Activated T-helper 9 cell treated with anti-CD3 and anti-CD28 coated beads, Interleukin-2, amount 50 U/mL, for 16 hours (primary cell): ENCODE measurements around the gene KRTAP3-2.
"Not testable (repeated sequence)": the region's sequence is repeated elsewhere in the genome, so short reads cannot be mapped to it uniquely, and the experiment has no call there.

ENCODE experiments used
- DNase-seq: peaks from one replicate; pipeline ENCODE4 v3.0.0-alpha.2; 2020; ENCODE audit warnings: low read depth

KRTAP3-2 gene

DNA sequence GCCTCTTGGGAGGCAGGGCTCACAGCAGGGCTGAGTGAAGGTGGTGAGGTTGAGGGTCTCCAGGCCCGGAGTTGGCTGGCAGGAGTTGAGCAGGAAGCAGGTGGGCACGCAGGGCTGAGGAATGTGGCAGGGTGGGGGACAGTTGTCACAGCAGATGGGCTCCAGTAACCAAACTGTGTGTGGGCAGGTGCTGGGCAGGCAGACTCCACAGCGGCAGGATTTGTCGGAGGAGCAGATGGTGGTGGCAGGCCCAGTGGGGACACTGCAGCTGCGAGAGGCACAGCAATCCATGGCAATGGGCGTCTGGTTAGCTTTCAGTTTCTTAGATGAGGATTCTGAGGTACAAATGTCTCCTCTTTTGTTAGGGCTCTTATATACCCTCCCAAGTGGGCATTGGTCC, at the start of gene KRTAP3-2:
KRTAP3-2 (minus strand) TSS at position 344 of the 400 bp plus-strand sequence; CDS start at position 291, 53 bp downstream.
- not testable (repeated sequence) for DNase-seq

- no peak for DNase-seq
Measured at GRCh38 chr17:41049110-41049509, 49.4 kb upstream of the KRTAP3-2 start.

- no peak for DNase-seq
Measured at GRCh38 chr17:41048441-41048840, 48.7 kb upstream of the KRTAP3-2 start.

DNA sequence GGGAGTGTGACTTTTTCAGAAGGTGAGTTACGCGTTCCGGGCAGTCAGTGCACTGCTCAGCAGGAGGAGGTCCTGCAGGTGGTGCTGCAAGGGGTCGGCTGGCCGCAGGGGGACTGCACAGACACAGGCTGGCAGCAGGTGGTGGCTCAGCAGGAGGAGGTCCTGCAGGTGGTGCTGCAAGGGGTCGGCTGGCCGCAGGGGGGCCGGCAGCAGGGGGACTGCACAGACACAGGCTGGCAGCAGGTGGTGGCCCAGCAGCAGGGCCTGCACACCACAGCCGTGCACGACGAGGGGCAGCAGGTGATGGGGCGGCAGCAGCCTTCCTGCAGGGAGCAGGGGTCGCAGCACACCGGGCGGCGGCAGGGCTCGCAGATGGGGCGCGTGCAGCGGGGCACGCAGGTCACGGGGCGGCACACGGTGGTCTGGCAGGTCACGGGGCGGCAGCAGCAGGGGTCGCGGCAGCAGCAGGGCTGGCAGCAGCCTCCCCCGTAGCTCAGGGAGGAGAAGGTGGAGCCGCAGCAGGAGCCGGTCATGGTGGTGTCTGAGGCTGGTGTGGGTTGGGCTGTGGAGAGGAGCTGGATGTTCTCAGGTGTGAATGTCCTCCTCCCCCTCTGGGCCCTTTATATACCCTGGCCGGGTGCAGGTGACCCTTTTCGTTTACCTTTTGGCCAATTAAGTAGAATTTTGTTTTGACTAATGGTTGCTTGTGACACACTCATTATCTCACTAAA, 47.2 kb upstream of the KRTAP3-2 start, which contains the start of gene KRTAP2-1:
KRTAP2-1 (minus strand) TSS at position 582 of the 731 bp plus-strand sequence; CDS start at position 533, 49 bp downstream.
- not testable (repeated sequence) for DNase-seq

DNA sequence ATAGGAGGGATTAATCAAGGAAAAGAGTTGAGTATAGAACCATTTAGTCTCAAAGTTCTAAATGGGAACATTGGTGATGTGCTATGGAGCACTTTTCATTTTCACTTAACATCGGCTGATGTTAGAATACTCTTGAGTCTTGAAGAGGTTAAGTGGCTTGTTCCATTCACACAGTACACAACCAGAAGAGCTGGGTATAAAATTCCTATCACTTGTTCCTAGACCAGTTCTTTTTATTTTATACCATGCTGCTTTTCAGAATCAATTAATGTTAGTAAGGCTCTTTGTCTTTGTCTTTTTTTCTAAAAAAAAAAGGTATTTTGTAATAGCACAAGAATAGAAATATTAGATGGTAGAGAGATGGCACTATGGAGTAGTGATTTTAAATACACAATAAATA, 43.2 kb upstream of the KRTAP3-2 start:
- DNase-seq = no peak

DNA sequence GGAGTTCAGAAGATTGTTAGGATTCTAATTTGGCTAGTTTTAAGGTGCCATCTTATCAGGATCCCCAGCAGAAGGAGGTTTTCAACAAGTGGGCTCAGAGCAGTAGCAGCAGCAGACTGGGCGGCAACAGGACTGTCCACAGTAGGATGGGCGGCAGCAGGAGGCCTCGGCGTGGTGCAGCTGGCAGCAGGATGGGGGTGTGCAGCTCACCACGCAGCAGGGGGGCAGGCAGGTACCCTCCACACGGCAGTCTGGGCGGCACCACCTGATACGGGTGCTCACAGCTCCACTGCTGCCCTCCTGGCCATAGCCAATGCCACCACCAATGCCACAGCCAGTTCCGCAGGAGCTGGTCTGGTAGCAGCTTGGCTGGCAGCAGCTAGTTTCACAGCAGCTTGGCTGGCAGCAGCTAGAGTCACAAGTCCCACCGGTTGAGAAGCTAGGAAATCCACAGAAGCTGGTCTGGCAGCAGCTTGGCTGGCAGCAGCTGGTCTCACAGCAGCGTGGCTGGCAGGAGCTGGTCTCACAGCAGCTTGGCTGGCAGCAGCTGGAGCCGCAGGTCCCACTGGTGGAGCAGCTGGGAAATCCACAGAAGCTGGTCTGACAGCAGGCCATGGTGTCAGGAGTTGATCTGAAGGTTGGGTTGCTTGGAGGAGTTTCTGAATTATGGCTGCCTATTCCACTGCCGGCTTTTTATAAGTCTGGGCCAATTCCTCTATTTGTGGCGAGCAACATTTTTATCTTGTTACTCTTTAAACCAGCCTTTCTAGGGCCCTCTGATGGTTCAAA, 41.3 kb upstream of the KRTAP3-2 start, which contains the start of gene KRTAP1-1:
KRTAP1-1 (minus strand) TSS at position 668 of the 789 bp plus-strand sequence; CDS start at position 615, 53 bp downstream.
- DNase-seq = not testable (repeated sequence)

- no peak for DNase-seq
Measured at GRCh38 chr17:41037853-41038350, 38.2 kb upstream of the KRTAP3-2 start.

GRCh38 chr17:41034346-41034935, 34.7 kb upstream of the KRTAP3-2 start, which contains the start of gene KRTAP1-3:
Gene KRTAP1-3, minus strand, starts transcription at chr17:41034874. Its CDS starts 53 bp downstream, at chr17:41034821.
- DNase-seq = not testable (repeated sequence)

- DNase-seq = no peak
Measured at GRCh38 chr17:41029633-41030245, 30.0 kb upstream of the KRTAP3-2 start, which contains the start of gene KRTAP1-4. Gene KRTAP1-4, minus strand, starts transcription at chr17:41030195. Its CDS starts 117 bp downstream, at chr17:41030078.

DNA sequence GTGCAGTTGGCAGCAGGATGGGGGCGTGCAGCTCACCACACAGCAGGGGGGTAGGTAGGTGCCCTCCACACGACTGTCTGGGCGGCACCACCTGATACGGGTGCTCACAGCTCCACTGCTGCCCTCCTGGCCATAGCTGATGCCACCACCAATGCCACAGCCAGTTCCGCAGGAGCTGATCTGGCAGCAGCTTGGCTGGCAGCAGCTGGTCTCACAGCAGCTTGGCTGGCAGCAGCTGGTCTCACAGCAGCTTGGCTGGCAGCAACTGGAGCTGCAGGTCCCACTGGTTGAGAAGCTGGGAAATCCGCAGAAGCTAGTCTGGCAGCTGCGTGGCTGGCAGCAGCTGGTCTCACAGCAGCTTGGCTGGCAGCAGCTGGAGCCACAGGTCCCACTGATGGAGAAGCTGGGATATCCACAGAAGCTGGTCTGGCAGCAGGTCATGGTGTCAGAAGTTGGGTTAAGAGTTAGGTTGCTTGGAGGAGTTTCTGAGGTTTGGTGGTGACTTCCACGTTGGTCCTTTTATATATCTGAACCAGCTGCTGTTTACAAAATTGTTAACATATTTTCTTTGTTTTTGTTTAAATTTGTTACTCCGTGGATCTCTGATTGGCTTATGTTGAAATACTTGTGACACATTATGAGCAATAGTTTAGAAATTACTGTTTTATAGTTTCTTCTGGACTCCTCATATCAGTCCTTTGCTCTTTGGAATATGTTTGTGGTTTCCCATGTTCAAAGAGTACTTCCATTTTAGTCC, 27.2 kb upstream of the KRTAP3-2 start, which contains the start of gene KRTAP1-5:
KRTAP1-5 (minus strand) TSS at position 494 of the 757 bp plus-strand sequence; CDS start at position 441, 53 bp downstream.
- no peak for DNase-seq

DNA sequence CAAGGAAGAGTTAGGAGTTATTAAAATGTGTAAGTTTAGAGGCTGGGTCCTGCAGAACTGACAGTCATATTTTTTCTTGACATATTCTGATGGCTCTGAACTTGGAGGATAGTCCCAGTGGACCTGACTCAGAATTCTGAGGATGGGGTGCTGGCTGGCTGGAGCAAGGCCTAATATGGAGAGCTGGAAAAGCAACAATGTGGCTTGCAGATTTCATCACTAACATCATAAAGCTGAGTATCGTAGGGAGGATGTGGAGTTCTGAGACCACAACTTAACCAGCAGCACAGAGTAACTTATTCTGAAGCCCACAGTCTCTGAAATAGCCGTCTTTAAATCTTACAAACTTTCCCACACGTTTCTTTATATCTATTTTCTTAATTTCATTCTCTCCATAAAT, 25.0 kb upstream of the KRTAP3-2 start:
- no peak for DNase-seq

DNA sequence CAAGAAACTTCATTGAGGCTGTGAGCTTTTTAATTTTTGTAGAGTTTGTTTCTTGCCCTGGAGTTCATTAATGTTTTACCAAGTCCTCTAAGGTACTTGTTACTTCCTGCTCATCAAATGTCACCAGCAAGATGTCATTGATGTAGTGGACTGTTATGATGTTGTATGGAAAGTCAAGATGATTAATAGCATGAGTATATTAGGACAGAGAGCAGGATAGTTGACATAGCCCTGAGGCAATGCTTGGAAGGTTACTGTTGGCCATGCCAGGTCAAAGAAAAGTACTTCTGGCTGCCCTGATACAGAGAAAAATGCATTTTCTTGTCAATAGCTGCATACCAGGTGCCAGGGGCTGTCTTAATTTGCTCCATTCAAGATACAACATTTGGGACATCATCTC, 20.6 kb upstream of the KRTAP3-2 start:
- no peak for DNase-seq

DNA sequence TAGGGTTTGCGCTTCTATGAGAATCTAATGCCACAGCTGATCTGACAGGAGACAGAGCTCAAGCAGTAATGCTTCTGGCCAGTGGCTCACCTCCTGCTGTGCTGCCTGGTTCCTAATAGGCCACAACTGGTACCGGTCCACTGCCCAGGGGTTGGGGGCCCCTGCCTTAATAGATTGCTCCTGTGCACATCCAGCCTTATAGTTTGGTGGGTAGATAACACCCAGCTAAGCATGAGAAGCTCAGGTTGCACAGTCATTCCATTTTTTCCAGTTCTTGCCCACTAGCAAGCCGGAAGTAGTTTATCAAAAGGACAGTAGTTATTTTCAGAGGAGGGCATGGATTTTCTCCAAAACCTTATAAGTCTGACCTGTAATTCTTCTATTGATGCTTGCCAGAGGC, 19.7 kb upstream of the KRTAP3-2 start:
- DNase-seq = no peak

GRCh38 chr17:41018541-41018940, 18.8 kb upstream of the KRTAP3-2 start:
- no peak for DNase-seq

DNA sequence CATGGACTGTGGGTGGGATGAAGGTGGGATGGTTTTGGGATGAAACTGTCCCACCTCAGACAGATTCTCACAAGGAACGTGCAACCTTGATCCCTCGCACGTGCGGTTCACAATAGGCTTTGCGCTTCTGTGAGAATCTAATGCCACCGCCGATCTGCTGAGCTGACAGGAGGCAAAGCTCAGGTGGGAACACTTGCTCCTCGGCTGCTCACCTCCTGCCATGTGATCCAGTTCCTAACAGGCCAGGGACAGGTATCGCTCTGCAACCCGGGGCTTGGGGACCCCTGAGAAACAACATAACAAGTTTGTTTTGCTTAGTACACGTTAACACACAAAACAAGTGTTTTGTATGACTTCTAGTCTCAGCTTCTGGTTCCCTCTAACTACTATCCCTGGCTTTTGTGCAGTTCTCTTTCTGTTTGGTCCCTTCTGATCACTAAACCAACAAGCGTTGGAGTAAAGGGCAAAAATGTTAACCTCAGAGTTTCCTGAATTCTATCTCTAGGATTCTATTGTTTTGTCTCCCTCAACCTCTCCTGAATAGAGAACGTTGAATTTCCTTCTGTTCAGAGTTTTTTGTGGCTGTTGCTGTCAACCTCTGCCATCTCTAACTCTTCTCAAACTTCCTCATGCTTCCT, 17.0 kb upstream of the KRTAP3-2 start:
- DNase-seq = no peak

DNA sequence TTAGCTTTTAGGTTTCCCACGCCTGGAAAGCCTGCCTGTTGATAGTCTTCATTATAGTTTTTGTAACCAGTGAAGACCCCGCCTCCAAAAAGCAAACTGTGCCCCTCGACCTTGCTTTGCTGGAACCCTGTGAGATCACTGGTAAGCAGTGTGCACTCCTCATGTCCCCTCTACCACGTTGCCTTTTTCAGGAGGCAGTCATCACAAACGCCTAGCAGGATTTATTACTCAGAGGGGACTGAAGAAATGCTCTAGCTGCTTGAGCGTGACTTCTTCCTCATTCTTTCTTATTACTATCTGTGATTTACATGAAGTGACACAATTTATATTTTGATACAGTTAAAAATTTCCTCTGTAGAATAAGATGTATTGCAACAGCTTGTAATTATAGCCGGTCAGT, 15.7 kb upstream of the KRTAP3-2 start:
- no peak for DNase-seq

- no peak for DNase-seq
Measured at GRCh38 chr17:41013606-41014005, 13.9 kb upstream of the KRTAP3-2 start.

- no peak for DNase-seq
Measured at GRCh38 chr17:41013181-41013580, 13.5 kb upstream of the KRTAP3-2 start.

DNA sequence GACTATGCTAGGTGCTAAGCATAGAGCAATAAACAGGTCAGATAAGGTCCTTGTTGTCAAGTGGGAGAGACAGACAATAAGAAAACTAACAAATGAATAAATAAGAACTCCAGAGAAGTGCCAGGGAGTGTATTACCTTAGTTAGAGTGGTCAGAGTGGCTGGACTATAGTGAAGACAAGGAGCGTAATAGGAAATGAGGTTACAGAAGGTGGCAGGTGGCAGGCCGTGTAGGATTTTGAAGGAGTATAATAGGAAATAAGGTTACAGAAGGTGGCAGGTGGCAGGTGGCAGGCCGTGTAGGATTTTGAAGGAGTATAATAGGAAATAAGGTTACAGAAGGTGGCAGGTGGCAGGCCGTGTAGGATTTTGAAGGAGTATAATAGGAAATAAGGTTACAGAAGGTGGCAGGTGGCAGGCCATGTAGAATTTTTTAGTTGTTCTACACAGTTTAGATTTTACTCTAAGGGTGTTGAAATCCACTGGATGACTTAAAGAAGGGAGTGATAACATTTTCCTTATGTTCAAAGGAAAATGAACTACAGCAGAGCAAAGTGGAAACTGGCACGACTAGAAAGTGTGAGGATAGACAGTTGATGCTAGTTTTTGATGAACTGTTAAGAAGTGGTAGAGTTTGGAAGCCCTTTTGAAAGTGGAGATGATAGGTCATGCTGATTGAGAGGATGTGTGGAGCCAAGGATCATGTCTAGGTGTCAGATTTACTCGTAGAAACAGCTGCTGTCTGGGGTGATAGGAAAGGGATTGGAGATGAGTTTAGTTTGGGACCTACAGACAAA, 12.8 kb upstream of the KRTAP3-2 start:
- DNase-seq = no peak
